ENCODE measurements around the gene ME1. TPM values are rescaled to one million over a fixed set of nuclear protein-coding genes. Genes with fewer than 3 reads are reported as not detected.

ME1 gene
- total and polyA plus RNA-seq, 7 donors, result 4.2 to 18.5 (median 11.3) TPM

DNA sequence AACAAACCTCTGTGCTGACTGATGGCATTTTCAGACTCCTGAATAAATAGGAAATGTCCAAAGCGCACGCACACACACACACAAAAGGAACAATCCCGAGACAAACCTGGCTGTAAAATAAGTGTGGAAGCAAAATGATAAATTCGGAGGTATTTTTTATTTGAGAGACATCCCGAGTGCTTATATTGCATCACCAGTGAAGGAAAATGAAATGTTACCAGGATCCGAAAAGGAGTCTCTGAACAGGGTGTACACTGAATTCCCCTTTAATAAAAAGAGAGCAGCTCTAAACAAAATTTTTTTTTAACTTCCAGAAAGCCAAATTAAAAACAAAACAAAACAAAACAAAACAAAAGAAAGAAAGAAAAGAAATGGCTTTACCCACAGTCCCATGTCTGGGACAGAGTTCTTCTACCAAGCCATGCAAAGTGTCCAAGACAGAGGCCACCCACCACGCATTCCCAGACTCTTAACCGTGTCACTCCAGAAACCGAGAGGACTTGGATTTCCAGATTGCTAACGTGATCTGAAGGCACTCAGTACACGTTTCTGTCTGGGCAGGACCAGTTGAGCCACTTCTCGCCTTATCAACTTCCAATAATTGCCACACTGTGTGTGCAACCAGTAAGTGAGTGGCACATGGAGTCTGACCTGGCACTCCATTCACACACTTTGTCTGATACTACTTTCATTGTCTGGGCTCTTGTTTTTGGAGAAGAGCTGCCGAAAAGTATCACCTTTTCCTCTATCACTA is 817 bp downstream of the ME1 start:
- TF ChIP-seq POLR2A (IDR thresholded peaks at IDR 0.05) (no peak), EP300 (IDR thresholded peaks at IDR 0.05) (no peak), POLR2AphosphoS5 (IDR thresholded peaks at IDR 0.05) (no peak)
- TF ChIP-seq, protein P1, sequence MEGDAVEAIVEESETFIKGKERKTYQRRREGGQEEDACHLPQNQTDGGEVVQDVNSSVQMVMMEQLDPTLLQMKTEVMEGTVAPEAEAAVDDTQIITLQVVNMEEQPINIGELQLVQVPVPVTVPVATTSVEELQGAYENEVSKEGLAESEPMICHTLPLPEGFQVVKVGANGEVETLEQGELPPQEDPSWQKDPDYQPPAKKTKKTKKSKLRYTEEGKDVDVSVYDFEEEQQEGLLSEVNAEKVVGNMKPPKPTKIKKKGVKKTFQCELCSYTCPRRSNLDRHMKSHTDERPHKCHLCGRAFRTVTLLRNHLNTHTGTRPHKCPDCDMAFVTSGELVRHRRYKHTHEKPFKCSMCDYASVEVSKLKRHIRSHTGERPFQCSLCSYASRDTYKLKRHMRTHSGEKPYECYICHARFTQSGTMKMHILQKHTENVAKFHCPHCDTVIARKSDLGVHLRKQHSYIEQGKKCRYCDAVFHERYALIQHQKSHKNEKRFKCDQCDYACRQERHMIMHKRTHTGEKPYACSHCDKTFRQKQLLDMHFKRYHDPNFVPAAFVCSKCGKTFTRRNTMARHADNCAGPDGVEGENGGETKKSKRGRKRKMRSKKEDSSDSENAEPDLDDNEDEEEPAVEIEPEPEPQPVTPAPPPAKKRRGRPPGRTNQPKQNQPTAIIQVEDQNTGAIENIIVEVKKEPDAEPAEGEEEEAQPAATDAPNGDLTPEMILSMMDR (IDR thresholded peaks at IDR 0.05), result no peak
- H3K36me3 ChIP-seq, result no peaks in the 10 kb centered on the region
- peaks cover 0 to 19% (median 14%) of the 10 kb centered on the region in 4 donors for H3K4me1 ChIP-seq
- peak overlapping the region; percentile 78 to 82 (median 80) for H3K27ac ChIP-seq
- no peak for DNase-seq
- peak overlapping the region; percentile 52 to 84 (median 74) for H3K4me3 ChIP-seq
- intact Hi-C loops (cut with DNase I), result loop anchor here (5.0 to 10.0 kb wide), 2 partner anchors 205 to 363 kb away; partner anchors contain the start of genes DOP1A and UBE3D
- H3K27me3 ChIP-seq, result no peaks in the 10 kb centered on the region
- no peaks in the 10 kb centered on the region for H3K9me3 ChIP-seq
- 47 to 64% methylated on average over 13 of the region's 13 CpGs for WGBS, 2 donors

DNA sequence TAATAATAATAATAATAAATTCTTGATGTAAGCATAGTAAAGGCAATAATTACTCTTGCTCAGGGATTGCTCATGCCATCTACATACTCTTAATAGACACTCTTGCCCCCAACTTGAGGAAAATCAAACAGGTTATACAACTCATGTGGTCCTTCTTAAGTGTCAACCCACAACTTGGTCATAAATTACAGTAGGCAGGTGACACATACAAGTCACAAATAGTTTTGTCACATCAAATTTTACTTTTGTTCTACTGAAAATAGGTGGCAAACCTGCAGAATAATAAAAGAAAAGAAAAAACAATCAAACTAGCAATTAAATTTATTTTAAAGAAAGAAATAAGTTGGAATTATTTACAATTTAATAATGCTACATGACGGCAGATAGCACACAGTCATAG is 1.6 kb downstream of the ME1 start:
- peaks cover 0 to 19% (median 14%) of the 10 kb centered on the region in 4 donors for H3K4me1 ChIP-seq
- H3K27ac ChIP-seq, result no peak overlapping the region
- 92 to 98% methylated on average over 1 of the region's 1 CpG for WGBS, 2 donors
- H3K4me3 ChIP-seq, result peak overlapping the region in 1 of 4 donors; percentile 69
- no peak for DNase-seq
- no peaks in the 10 kb centered on the region for H3K36me3 ChIP-seq
- H3K9me3 ChIP-seq, result peaks cover 0 to 5% (median 3%) of the 10 kb centered on the region in 4 donors
- intact Hi-C loops (cut with DNase I), result no loop called here
- no peaks in the 10 kb centered on the region for H3K27me3 ChIP-seq
- TF ChIP-seq EP300 (IDR thresholded peaks at IDR 0.05), result no peak
- TF ChIP-seq POLR2A (IDR thresholded peaks at IDR 0.05), result no peak
- TF ChIP-seq, protein P1 (IDR thresholded peaks at IDR 0.05), result no peak
- no peak for TF ChIP-seq POLR2AphosphoS5 (IDR thresholded peaks at IDR 0.05)

GRCh38 chr6:83424392-83425018 is 6.3 kb downstream of the ME1 start:
- H3K27me3 ChIP-seq, result no peaks in the 10 kb centered on the region
- no peak overlapping the region for H3K27ac ChIP-seq
- DNase-seq, result no peak
- TF ChIP-seq POLR2A (IDR thresholded peaks at IDR 0.05), result no peak
- TF ChIP-seq, protein P1 (IDR thresholded peaks at IDR 0.05), result no peak
- TF ChIP-seq POLR2AphosphoS5 (IDR thresholded peaks at IDR 0.05), result no peak
- no peak for TF ChIP-seq EP300 (IDR thresholded peaks at IDR 0.05)
- intact Hi-C loops (cut with DNase I), result no loop called here
- WGBS, 2 donors, result 38 to 100% methylated on average over 1 of the region's 1 CpG
- peaks cover 0 to 1% (median under 1%) of the 10 kb centered on the region in 4 donors for H3K4me1 ChIP-seq
- no peak overlapping the region for H3K4me3 ChIP-seq
- H3K9me3 ChIP-seq, result peaks cover 0 to 5% (median 4%) of the 10 kb centered on the region in 4 donors
- H3K36me3 ChIP-seq, result no peaks in the 10 kb centered on the region

DNA sequence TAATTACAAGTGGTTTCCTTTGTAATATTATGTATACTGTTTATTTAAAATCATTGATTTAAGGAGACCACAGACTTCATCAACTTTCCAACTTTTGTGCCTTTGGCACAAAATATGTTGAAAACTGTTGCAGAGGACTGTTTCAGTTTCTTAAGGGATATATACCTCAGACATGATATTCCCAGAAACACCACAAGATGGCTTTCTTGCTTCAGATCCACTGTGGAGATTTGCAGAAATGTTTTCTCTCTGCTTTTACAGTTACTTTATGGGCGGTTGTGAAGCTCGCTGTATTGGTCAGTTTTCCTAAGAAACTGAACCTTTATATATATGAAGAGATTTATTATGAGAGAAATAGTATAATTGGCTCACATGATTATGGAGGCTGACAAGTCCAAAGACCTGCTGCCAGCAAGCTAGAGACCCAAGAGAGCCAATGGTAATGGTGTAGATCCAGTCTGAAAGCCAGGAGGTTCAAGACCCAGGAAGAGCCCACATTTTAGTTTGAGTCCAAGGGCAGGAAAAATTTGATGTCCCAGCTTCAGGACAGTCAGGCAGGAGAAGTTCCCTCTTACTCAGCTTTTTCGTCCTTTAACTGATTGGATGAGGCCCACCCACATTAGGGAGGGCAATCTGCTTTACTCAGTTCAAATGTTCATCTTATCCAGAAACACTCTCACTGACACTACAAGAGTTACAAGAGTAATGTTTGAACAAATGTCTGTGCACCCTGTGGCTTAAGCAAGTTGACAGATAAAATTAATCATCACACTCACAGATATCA is 12.8 kb downstream of the ME1 start:
- no peak for DNase-seq
- intact Hi-C loops (cut with DNase I), result loop anchor here (2.0 kb wide), 1 partner anchor 97 kb away; no protein-coding TSS in a partner anchor
- TF ChIP-seq, protein P1 (IDR thresholded peaks at IDR 0.05), result peak; percentile 27 to 60 (median 54)
- TF ChIP-seq EP300 (IDR thresholded peaks at IDR 0.05), result no peak
- H3K27ac ChIP-seq, result no peak overlapping the region
- H3K27me3 ChIP-seq, result no peaks in the 10 kb centered on the region
- H3K36me3 ChIP-seq, result no peaks in the 10 kb centered on the region
- WGBS, 2 donors, result 45 to 70% methylated on average over 3 of the region's 3 CpGs
- H3K4me3 ChIP-seq, result no peak overlapping the region
- H3K4me1 ChIP-seq, result no peaks in the 10 kb centered on the region
- no peaks in the 10 kb centered on the region for H3K9me3 ChIP-seq

Measured in sigmoid colon (tissue), 7 donors.